Articular chondrocyte of knee joint (primary cell): Measurements from ENCODE around the gene TACR1. TPM values are rescaled to one million over a fixed set of nuclear protein-coding genes. Genes with fewer than 3 reads are reported as not detected.

Experiments
- small RNA-seq: library from RNA; depleted of rRNA; stranded (forward); fragments of <200 nt; gene quantifications from one replicate; pipeline ENCODE3, GENCODE V24; 2012
- total RNA-seq: library from RNA; depleted of rRNA; stranded (reverse); fragments of >200 nt; gene quantifications from 2 replicates; pipeline ENCODE4 v1.2.3, GENCODE V29; 2012

TACR1 gene
- total RNA-seq: 0.11 TPM in 1 of 2 replicates, not detected in the other

DNA sequence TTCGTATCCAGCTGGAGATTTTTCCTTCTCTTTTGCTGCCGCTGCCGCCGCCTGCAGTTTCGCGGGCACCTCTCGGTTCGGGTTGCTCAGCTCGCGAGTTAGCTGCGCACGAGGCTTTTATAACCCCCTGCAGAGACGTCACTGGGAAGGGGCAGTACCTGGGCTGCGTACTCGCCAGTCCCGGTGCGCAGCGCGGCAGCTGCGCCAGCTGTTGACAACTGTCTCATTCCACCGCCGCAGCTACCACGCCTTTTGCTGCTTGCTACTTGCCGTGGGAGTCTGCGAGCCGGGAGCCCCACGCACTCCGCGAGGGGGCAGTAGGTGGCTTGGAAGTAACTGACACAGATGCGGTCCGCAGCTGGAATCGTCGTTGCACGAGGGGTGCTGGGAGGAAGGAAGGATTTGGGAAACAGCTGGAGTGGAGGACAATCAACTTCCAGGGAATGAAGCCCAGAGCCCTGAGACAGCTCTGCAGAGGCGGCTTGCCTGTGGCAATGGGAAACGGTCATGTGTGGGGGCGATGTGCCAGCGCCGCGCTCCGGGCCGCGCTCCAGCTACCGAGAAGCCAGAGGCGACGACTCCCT is at the start of gene TACR1:
Gene TACR1 (minus strand): TSS at position 93 of the 584 bp plus-strand sequence. CDS start 586 bp downstream, outside the sequence.

Small RNA genes lying within 50 kb of the gene (small RNA-seq; reads per million reads assigned to genes)
- not detected for gene MIR5000

Other genes starting within 250 kb of the TACR1 start
- 16.1 and 17.3 TPM in 2 replicates for gene POLE4, start 240.9 kb downstream of the TACR1 start, total RNA-seq